HepG2 (cell line): ENCODE measurements around the gene ATRIP.

Experiments
- CTCF ChIP-seq: sonication (generic); formaldehyde crosslinking; IDR thresholded peaks from 2 replicates; pipeline ENCODE4 v1.5.0; 2020; ENCODE audit warnings: mild to moderate bottlenecking, missing genetic modification reagents, moderate library complexity
- FOXK1 ChIP-seq: sonication (generic); formaldehyde crosslinking; IDR thresholded peaks from 2 replicates; pipeline ENCODE4 v1.4.0; 2020; ENCODE audit warnings: low read depth, missing genetic modification reagents, borderline replicate concordance
- FOXO4 ChIP-seq: sonication (generic); formaldehyde crosslinking; conservative IDR thresholded peaks from 2 replicates; pipeline ENCODE4 v1.8.1; 2023; ENCODE audit warnings: missing genetic modification reagents
- GABPB1 ChIP-seq: IDR thresholded peaks from 2 replicates; pipeline ENCODE4 v1.6.1; 2016; ENCODE audit warnings: mild to moderate bottlenecking, missing genetic modification reagents, moderate library complexity, missing compliant biosample characterization
- HNRNPUL1 ChIP-seq: fragments of 200-400 bp; formaldehyde crosslinking; IDR thresholded peaks from 2 replicates; pipeline ENCODE4 v1.6.1; 2017; ENCODE audit warnings: low read depth, mild to moderate bottlenecking, low read length, moderate library complexity
- HOXD1 ChIP-seq: sonication (generic); formaldehyde crosslinking; IDR thresholded peaks from 2 replicates; pipeline ENCODE4 v1.5.0; 2020; ENCODE audit warnings: missing genetic modification reagents
- PCBP1 ChIP-seq: fragments of 200-400 bp; formaldehyde crosslinking; IDR thresholded peaks from 2 replicates; pipeline ENCODE4 v1.6.1; 2017; ENCODE audit warnings: mild to moderate bottlenecking, low read depth, low read length, borderline replicate concordance
- POLR2A ChIP-seq, 2 experiments: IDR thresholded peaks; 2 replicates each; pipeline ENCODE4 v1.6.1; 2011; ENCODE audit warnings: low read depth in 2 of 2, low read length in 2 of 2, mild to moderate bottlenecking in 1 of 2, moderate library complexity in 1 of 2; ENCODE audit not compliant: insufficient read depth in 1 of 2
- REPIN1 ChIP-seq: sonication (generic); formaldehyde crosslinking; IDR thresholded peaks from 2 replicates; pipeline ENCODE4 v1.8.0; 2022; ENCODE audit warnings: missing genetic modification reagents, low read depth, mild to moderate bottlenecking, borderline replicate concordance
- SMARCE1 ChIP-seq: fragments of 450-650 bp; IDR thresholded peaks from 2 replicates; pipeline ENCODE4 v1.6.1; 2017; ENCODE audit warnings: borderline replicate concordance
- STAT5B ChIP-seq: sonication (generic); formaldehyde crosslinking; IDR thresholded peaks from 2 replicates; pipeline ENCODE4 v1.4.0; 2020; ENCODE audit warnings: missing genetic modification reagents
- ZKSCAN1 ChIP-seq: fragments of 150-350 bp; IDR thresholded peaks from 2 replicates; pipeline ENCODE4 v1.6.1; 2014; ENCODE audit warnings: low read length
- ZNF274 ChIP-seq: sonication (generic); formaldehyde crosslinking; IDR thresholded peaks from 2 replicates; pipeline ENCODE4 v1.5.1; 2020; ENCODE audit warnings: mild to moderate bottlenecking, missing genetic modification reagents
- ZNF318 ChIP-seq: sonication (generic); formaldehyde crosslinking; IDR thresholded peaks from 2 replicates; pipeline ENCODE4 v1.4.0; 2020; ENCODE audit warnings: mild to moderate bottlenecking, missing genetic modification reagents

- TF ChIP-seq FOXK1 (CRISPR knock-in tag), result no peak
- TF ChIP-seq PCBP1, result no peak
- TF ChIP-seq POLR2A (IDR thresholded peaks at IDR 0.05; ENCODE audit: insufficient read depth in 1 of 2, low read depth in 2 of 2, low read length in 2 of 2), result no peak
- TF ChIP-seq ZNF274 (CRISPR knock-in tag), result no peak
- TF ChIP-seq CTCF, result no peak
- TF ChIP-seq SMARCE1, result no peak
- no peak for TF ChIP-seq HOXD1 (CRISPR knock-in tag)
- TF ChIP-seq ZNF318 (CRISPR knock-in tag), result no peak
- TF ChIP-seq GABPB1 (CRISPR knock-in tag), result no peak
- no peak for TF ChIP-seq ZKSCAN1
- TF ChIP-seq STAT5B (CRISPR knock-in tag), result no peak
- no peak for TF ChIP-seq FOXO4 (CRISPR knock-in tag)
- TF ChIP-seq HNRNPUL1, result no peak
- TF ChIP-seq REPIN1, result no peak
Measured at GRCh38 chr3:48503401-48504050, 57.0 kb downstream of the ATRIP start.
